ENCODE data around the gene UBE2E2. TPM values are rescaled to one million over a fixed set of nuclear protein-coding genes. Genes with fewer than 3 reads are reported as not detected.

UBE2E2 gene
- total and polyA plus RNA-seq, 2 of the 13 experiments (the other 11 are each of a cell fraction or from before 2014, with no cell fraction given) = 0.77 to 1.5 TPM

DNA sequence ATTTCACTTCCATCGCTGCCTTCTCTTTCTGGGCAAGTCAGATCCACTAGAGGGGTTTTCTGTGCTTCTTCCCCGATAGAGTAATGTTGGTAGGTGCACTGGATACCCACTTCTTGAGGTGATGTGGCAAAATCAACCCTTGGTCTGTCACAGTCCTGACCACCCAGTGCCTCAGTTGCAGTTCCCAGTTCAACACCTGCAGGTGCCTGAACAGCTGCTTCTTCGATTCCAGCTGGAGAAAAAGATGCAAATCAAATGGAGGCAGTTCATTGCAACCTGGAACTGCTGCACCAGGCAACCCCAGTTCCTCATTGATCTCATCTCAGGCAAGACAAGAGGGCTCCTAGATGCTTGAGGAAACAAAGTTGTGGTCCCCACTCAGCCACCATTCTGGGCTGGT, 186.6 kb downstream of the UBE2E2 start:
- Histone ChIP-seq H3K4me1 (ENCODE audit: insufficient read depth, low read length) (no peaks in the 10 kb centered on the region), H3K9ac (ENCODE audit: insufficient read depth, low read depth, low read length) (no peak overlapping the region), H3K79me2 (ENCODE audit: insufficient read depth, low read length) (no peaks in the 10 kb centered on the region), H3K4me2 (ENCODE audit: low read depth, low read length) (no peak overlapping the region), H3K27me3 (ENCODE audit: control insufficient read depth in 1 of 2, insufficient read depth in 2 of 2, low read length in 2 of 2) (no peaks in the 10 kb centered on the region), H3K36me3 (replicated peaks in 1 of 2; ENCODE audit: control insufficient read depth in 1 of 2, insufficient read depth in 2 of 2, low read length in 2 of 2) (no peaks in the 10 kb centered on the region), H3K4me3 (replicated peaks in 1 of 3; ENCODE audit: insufficient read depth in 1 of 3, low read depth in 2 of 3, low read length in 3 of 3) (no peak overlapping the region), H3K27ac (ENCODE audit: extremely low read length, insufficient read depth, low read length) (no peak overlapping the region), H4K20me1 (ENCODE audit: insufficient read depth, low read length) (no peaks in the 10 kb centered on the region), H2AFZ (ENCODE audit: low read length) (no peak overlapping the region), H3K9me3 (ENCODE audit: low read length) (no peaks in the 10 kb centered on the region)
- intact Hi-C loops (cut with micrococcal nuclease; ENCODE audit: unreplicated experiment) (no loop called here), in situ Hi-C loops (cut with HindIII; ENCODE audit: extremely low pct_ligation_motif_present, low pct_unique_long_range_greater_than_20kb) (no loop called here)
- ChIA-PET POLR2A (no interaction called here), CTCF (ENCODE audit: low intra/inter-chr PET ratio, low total read pairs) (no interaction called here)
- WGBS (ENCODE audit: low lambda C conversion rate) = 18% methylated on average over 3 of the region's 3 CpGs
- no peak for FAIRE-seq
- no peak for ATAC-seq
- DNase-seq (ENCODE audit: low spot score) = no peak
- no TSS peak for BruUV-seq (replicated peaks)
- no peak for TF ChIP-seq ZNF550 (CRISPR knock-in tag; IDR thresholded peaks at IDR 0.05; ENCODE audit: borderline replicate concordance)
- TF ChIP-seq EEA1 (CRISPR knock-in tag; IDR thresholded peaks at IDR 0.05; ENCODE audit: borderline replicate concordance) = no peak
- no peak for TF ChIP-seq MBD4 (IDR thresholded peaks at IDR 0.05; ENCODE audit: borderline replicate concordance, low read length)
- no peak for TF ChIP-seq ZNF160 (CRISPR knock-in tag; IDR thresholded peaks at IDR 0.05)
- TF ChIP-seq TARDBP (CRISPR knock-in tag; IDR thresholded peaks at IDR 0.05) = no peak
- TF ChIP-seq TOE1 (CRISPR knock-in tag; IDR thresholded peaks at IDR 0.05) = no peak
- TF ChIP-seq, protein P1, sequence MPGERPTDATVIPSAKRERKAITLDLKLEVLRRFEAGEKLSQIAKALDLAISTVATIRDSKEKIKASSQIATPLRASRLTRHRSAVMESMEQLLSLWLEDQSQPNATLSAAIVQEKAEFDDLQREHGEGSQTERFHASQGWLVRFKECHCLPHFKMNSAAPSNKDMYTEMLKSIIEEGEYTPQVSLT (CRISPR knock-in tag; IDR thresholded peaks at IDR 0.05; ENCODE audit: borderline replicate concordance, low read depth) = no peak
- TF ChIP-seq ZNF556 (CRISPR knock-in tag; IDR thresholded peaks at IDR 0.05; ENCODE audit: borderline replicate concordance) = no peak
- TF ChIP-seq ZBTB7A (CRISPR knock-in tag; IDR thresholded peaks at IDR 0.05) = no peak
- TF ChIP-seq, protein P2, sequence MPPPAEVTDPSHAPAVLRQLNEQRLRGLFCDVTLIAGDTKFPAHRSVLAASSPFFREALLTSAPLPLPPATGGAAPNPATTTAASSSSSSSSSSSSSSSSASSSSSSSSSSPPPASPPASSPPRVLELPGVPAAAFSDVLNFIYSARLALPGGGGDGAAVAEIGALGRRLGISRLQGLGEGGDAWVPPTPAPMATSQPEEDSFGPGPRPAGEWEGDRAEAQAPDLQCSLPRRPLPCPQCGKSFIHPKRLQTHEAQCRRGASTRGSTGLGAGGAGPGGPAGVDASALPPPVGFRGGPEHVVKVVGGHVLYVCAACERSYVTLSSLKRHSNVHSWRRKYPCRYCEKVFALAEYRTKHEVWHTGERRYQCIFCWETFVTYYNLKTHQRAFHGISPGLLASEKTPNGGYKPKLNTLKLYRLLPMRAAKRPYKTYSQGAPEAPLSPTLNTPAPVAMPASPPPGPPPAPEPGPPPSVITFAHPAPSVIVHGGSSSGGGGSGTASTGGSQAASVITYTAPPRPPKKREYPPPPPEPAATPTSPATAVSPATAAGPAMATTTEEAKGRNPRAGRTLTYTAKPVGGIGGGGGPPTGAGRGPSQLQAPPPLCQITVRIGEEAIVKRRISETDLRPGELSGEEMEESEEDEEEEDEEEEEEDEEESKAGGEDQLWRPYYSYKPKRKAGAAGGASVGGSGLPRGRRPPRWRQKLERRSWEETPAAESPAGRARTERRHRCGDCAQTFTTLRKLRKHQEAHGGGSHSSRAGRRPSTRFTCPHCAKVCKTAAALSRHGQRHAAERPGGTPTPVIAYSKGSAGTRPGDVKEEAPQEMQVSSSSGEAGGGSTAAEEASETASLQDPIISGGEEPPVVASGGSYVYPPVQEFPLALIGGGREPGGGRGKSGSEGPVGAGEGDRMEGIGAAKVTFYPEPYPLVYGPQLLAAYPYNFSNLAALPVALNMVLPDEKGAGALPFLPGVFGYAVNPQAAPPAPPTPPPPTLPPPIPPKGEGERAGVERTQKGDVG (CRISPR knock-in tag; IDR thresholded peaks at IDR 0.05; ENCODE audit: borderline replicate concordance) = no peak
- TF ChIP-seq, protein P3, sequence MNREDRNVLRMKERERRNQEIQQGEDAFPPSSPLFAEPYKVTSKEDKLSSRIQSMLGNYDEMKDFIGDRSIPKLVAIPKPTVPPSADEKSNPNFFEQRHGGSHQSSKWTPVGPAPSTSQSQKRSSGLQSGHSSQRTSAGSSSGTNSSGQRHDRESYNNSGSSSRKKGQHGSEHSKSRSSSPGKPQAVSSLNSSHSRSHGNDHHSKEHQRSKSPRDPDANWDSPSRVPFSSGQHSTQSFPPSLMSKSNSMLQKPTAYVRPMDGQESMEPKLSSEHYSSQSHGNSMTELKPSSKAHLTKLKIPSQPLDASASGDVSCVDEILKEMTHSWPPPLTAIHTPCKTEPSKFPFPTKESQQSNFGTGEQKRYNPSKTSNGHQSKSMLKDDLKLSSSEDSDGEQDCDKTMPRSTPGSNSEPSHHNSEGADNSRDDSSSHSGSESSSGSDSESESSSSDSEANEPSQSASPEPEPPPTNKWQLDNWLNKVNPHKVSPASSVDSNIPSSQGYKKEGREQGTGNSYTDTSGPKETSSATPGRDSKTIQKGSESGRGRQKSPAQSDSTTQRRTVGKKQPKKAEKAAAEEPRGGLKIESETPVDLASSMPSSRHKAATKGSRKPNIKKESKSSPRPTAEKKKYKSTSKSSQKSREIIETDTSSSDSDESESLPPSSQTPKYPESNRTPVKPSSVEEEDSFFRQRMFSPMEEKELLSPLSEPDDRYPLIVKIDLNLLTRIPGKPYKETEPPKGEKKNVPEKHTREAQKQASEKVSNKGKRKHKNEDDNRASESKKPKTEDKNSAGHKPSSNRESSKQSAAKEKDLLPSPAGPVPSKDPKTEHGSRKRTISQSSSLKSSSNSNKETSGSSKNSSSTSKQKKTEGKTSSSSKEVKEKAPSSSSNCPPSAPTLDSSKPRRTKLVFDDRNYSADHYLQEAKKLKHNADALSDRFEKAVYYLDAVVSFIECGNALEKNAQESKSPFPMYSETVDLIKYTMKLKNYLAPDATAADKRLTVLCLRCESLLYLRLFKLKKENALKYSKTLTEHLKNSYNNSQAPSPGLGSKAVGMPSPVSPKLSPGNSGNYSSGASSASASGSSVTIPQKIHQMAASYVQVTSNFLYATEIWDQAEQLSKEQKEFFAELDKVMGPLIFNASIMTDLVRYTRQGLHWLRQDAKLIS (CRISPR knock-in tag; IDR thresholded peaks at IDR 0.05) = no peak
- TF ChIP-seq KDM3A (CRISPR knock-in tag; IDR thresholded peaks at IDR 0.05; ENCODE audit: low read depth) = no peak
- no peak for TF ChIP-seq SP140L (CRISPR knock-in tag; IDR thresholded peaks at IDR 0.05; ENCODE audit: borderline replicate concordance)
- TF ChIP-seq HCFC1 (IDR thresholded peaks at IDR 0.05; ENCODE audit: low read depth, low read length) = no peak
- TF ChIP-seq ZNF549 (CRISPR knock-in tag; IDR thresholded peaks at IDR 0.05) = no peak
- TF ChIP-seq ZNF639 (CRISPR knock-in tag; conservative IDR thresholded peaks at IDR 0.05) = no peak
- no peak for TF ChIP-seq HNRNPLL (IDR thresholded peaks at IDR 0.05; ENCODE audit: low read depth, low read length, poor library complexity, severe bottlenecking)
- no peak for TF ChIP-seq PLRG1 (conservative IDR thresholded peaks at IDR 0.05)

Data from HepG2 (cell line).